Measurements from ENCODE around the gene BCKDK.

BCKDK gene

GRCh38 chr16:31094424-31095120, 13.6 kb upstream of the BCKDK start, which contains the start of gene VKORC1:
Gene VKORC1, minus strand, starts transcription at chr16:31094797. Its CDS starts 68 bp downstream, at chr16:31094729.
- Histone ChIP-seq H3K9me3 (ENCODE audit: control insufficient read depth, insufficient read depth, low read depth, low read length) (no peaks in the 10 kb centered on the region), H3K27ac (ENCODE audit: extremely low read depth, low read depth, low read length) (peak within 1 kb of the TSS; percentile 85), H3K36me3 (ENCODE audit: control insufficient read depth in 2 of 2, insufficient read depth in 1 of 2, low read length in 2 of 2) (peaks cover 0 to 22% of the 10 kb centered on the region in 2 experiments; a peak in 2 of 3 replicates), H3K4me3 (ENCODE audit: low read depth, low read length) (peak within 1 kb of the TSS; percentile 79), H3K4me1 (ENCODE audit: control insufficient read depth, insufficient read depth, low read length) (peaks cover 3% of the 10 kb centered on the region; the same call in 1 of the 2 replicates)
- ChIA-PET POLR2A (interaction anchor here (0.7 to 4.0 kb wide), 5 partner anchors 10 to 85 kb away, joined by 3 to 26 read pairs (median 7); partner anchors contain the start of genes FUS, ZNF646 and ZNF668), CTCF (interaction anchor here (0.7 to 1.2 kb wide), 3 partner anchors 23 to 269 kb away, joined by 3 to 4 read pairs (median 3); no protein-coding TSS in a partner anchor)
- TF ChIP-seq ZNF416 (tag by site-specific recombination; IDR thresholded peaks at IDR 0.05) (no peak), ZNF660 (tag by site-specific recombination; IDR thresholded peaks at IDR 0.05) (0 out of 2 replicates have a peak, but pooled peaks have one; percentile 45), ZNF76 (tag by site-specific recombination; IDR thresholded peaks at IDR 0.05; ENCODE audit: borderline replicate concordance, low read depth) (peak; percentile 99), HIC1 (tag by site-specific recombination; IDR thresholded peaks at IDR 0.05) (peak; percentile 73), ZNF488 (tag by site-specific recombination; IDR thresholded peaks at IDR 0.05) (no peak), SP3 (tag by site-specific recombination; IDR thresholded peaks at IDR 0.05) (peak; percentile 78), ZNF629 (tag by site-specific recombination; IDR thresholded peaks at IDR 0.05) (peak; percentile 55), ZNF10 (tag by site-specific recombination; IDR thresholded peaks at IDR 0.05) (peak; percentile 30; the same call in 1 of the 2 replicates), ZNF324 (tag by site-specific recombination; IDR thresholded peaks at IDR 0.05) (peak; percentile 43; the same call in 1 of the 2 replicates), ZNF266 (tag by site-specific recombination; IDR thresholded peaks at IDR 0.05; ENCODE audit: low read depth) (no peak), ZFHX2 (tag by site-specific recombination; conservative IDR thresholded peaks at IDR 0.05) (0 out of 2 replicates have a peak, but pooled peaks have one; percentile 45), ZNF544 (tag by site-specific recombination; IDR thresholded peaks at IDR 0.05) (no peak), ZNF214 (tag by site-specific recombination; IDR thresholded peaks at IDR 0.05; ENCODE audit: borderline replicate concordance) (no peak), GLI4 (tag by site-specific recombination; IDR thresholded peaks at IDR 0.05) (no peak), ZNF624 (tag by site-specific recombination; IDR thresholded peaks at IDR 0.05) (no peak), ZNF157 (tag by site-specific recombination; IDR thresholded peaks at IDR 0.05) (no peak), ZNF169 (tag by site-specific recombination; IDR thresholded peaks at IDR 0.05) (no peak), ZNF561 (tag by site-specific recombination; IDR thresholded peaks at IDR 0.05; ENCODE audit: borderline replicate concordance) (peak; percentile 85; the same call in 1 of the 2 replicates), ZNF521 (tag by site-specific recombination; IDR thresholded peaks at IDR 0.05) (no peak)
- TF ChIP-seq, protein P1, sequence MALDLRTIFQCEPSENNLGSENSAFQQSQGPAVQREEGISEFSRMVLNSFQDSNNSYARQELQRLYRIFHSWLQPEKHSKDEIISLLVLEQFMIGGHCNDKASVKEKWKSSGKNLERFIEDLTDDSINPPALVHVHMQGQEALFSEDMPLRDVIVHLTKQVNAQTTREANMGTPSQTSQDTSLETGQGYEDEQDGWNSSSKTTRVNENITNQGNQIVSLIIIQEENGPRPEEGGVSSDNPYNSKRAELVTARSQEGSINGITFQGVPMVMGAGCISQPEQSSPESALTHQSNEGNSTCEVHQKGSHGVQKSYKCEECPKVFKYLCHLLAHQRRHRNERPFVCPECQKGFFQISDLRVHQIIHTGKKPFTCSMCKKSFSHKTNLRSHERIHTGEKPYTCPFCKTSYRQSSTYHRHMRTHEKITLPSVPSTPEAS (tag by site-specific recombination; IDR thresholded peaks at IDR 0.05) = 0 out of 2 replicates have a peak, but pooled peaks have one; percentile 9
- TF ChIP-seq, protein P2, sequence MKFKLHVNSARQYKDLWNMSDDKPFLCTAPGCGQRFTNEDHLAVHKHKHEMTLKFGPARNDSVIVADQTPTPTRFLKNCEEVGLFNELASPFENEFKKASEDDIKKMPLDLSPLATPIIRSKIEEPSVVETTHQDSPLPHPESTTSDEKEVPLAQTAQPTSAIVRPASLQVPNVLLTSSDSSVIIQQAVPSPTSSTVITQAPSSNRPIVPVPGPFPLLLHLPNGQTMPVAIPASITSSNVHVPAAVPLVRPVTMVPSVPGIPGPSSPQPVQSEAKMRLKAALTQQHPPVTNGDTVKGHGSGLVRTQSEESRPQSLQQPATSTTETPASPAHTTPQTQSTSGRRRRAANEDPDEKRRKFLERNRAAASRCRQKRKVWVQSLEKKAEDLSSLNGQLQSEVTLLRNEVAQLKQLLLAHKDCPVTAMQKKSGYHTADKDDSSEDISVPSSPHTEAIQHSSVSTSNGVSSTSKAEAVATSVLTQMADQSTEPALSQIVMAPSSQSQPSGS (tag by site-specific recombination; IDR thresholded peaks at IDR 0.05; ENCODE audit: low read depth) = no peak
- TF ChIP-seq, protein P3, sequence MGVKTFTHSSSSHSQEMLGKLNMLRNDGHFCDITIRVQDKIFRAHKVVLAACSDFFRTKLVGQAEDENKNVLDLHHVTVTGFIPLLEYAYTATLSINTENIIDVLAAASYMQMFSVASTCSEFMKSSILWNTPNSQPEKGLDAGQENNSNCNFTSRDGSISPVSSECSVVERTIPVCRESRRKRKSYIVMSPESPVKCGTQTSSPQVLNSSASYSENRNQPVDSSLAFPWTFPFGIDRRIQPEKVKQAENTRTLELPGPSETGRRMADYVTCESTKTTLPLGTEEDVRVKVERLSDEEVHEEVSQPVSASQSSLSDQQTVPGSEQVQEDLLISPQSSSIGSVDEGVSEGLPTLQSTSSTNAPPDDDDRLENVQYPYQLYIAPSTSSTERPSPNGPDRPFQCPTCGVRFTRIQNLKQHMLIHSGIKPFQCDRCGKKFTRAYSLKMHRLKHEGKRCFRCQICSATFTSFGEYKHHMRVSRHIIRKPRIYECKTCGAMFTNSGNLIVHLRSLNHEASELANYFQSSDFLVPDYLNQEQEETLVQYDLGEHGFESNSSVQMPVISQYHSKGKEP (tag by site-specific recombination; IDR thresholded peaks at IDR 0.05) = no peak
- TF ChIP-seq, protein P4, sequence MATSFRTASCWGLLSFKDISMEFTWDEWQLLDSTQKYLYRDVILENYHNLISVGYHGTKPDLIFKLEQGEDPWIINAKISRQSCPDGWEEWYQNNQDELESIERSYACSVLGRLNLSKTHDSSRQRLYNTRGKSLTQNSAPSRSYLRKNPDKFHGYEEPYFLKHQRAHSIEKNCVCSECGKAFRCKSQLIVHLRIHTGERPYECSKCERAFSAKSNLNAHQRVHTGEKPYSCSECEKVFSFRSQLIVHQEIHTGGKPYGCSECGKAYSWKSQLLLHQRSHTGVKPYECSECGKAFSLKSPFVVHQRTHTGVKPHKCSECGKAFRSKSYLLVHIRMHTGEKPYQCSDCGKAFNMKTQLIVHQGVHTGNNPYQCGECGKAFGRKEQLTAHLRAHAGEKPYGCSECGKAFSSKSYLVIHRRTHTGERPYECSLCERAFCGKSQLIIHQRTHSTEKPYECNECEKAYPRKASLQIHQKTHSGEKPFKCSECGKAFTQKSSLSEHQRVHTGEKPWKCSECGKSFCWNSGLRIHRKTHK (tag by site-specific recombination; IDR thresholded peaks at IDR 0.05) = no peak
- TF ChIP-seq, protein P5, sequence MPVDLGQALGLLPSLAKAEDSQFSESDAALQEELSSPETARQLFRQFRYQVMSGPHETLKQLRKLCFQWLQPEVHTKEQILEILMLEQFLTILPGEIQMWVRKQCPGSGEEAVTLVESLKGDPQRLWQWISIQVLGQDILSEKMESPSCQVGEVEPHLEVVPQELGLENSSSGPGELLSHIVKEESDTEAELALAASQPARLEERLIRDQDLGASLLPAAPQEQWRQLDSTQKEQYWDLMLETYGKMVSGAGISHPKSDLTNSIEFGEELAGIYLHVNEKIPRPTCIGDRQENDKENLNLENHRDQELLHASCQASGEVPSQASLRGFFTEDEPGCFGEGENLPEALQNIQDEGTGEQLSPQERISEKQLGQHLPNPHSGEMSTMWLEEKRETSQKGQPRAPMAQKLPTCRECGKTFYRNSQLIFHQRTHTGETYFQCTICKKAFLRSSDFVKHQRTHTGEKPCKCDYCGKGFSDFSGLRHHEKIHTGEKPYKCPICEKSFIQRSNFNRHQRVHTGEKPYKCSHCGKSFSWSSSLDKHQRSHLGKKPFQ (tag by site-specific recombination; IDR thresholded peaks at IDR 0.05) = peak; percentile 74
- TF ChIP-seq, protein P6, sequence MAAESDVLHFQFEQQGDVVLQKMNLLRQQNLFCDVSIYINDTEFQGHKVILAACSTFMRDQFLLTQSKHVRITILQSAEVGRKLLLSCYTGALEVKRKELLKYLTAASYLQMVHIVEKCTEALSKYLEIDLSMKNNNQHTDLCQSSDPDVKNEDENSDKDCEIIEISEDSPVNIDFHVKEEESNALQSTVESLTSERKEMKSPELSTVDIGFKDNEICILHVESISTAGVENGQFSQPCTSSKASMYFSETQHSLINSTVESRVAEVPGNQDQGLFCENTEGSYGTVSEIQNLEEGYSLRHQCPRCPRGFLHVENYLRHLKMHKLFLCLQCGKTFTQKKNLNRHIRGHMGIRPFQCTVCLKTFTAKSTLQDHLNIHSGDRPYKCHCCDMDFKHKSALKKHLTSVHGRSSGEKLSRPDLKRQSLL (tag by site-specific recombination; IDR thresholded peaks at IDR 0.05) = peak; percentile 40; the same call in 1 of the 2 replicates

Measured in HEK293 (cell line).